GM12892 (cell line): ENCODE results near the gene KIAA1328.

ENCODE experiments used
- POLR2A ChIP-seq: IDR thresholded peaks from 2 replicates; pipeline ENCODE4 v1.6.1; 2011; ENCODE audit warnings: low read depth, low read length, control low read depth
- TAF1 ChIP-seq: IDR thresholded peaks from 2 replicates; pipeline ENCODE4 v1.6.1; 2011; ENCODE audit warnings: low read depth, mild to moderate bottlenecking, control low read depth, low read length, borderline replicate concordance

DNA sequence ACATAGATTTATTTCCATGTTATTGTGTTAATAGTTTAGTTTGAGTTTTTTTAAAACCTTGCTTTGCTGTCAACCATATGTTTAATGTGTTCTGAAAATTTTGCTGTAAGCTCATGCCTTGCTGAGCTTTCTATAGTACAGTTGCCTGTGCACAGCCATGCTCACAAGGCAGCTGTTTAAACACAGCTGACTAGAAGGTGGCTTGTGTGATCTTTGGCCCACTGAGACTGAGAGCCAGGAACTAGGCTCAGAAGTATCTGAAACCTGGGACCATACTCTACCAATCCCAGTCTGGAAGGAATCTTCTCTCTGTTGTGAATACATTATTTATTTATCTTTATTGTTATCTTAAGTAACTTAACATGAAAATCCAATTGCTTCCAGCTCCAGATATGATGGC is 350.5 kb downstream of the KIAA1328 start:
- no peak for TF ChIP-seq POLR2A
- no peak for TF ChIP-seq TAF1
